ENCODE data around the gene TTLL1.

DNA sequence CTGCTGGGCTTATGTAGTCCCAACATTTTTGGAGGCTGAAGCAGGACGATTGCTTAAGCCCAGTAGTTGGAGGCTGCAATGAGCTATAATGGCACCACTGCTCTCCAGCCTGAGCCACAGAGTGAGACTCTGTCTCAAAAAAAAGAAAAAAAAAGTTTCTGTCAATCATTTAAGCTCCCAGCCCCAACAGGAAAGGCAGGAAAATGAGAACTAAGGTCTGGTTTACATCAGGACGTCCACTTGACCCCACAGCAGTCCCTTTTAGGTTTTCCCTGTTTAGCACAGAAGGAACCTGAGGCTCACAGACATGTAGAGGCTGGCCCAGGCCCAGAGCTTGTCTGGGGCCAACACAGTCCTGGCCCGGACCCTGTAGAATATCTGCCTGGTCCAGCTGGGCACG lies 9.2 kb upstream of the TTLL1 start:
- no peak for TF ChIP-seq POLR2A (IDR thresholded peaks at IDR 0.05)
- TF ChIP-seq, protein P1, sequence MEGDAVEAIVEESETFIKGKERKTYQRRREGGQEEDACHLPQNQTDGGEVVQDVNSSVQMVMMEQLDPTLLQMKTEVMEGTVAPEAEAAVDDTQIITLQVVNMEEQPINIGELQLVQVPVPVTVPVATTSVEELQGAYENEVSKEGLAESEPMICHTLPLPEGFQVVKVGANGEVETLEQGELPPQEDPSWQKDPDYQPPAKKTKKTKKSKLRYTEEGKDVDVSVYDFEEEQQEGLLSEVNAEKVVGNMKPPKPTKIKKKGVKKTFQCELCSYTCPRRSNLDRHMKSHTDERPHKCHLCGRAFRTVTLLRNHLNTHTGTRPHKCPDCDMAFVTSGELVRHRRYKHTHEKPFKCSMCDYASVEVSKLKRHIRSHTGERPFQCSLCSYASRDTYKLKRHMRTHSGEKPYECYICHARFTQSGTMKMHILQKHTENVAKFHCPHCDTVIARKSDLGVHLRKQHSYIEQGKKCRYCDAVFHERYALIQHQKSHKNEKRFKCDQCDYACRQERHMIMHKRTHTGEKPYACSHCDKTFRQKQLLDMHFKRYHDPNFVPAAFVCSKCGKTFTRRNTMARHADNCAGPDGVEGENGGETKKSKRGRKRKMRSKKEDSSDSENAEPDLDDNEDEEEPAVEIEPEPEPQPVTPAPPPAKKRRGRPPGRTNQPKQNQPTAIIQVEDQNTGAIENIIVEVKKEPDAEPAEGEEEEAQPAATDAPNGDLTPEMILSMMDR (IDR thresholded peaks at IDR 0.05), result no peak

Measured in Peyer's patch (tissue), 4 donors.